GM12875 (cell line): ENCODE measurements around the gene CAMK1D.

Experiments used
- H3K4me3 ChIP-seq: one replicate; pipeline ENCODE4 v1.5.1; 2011; ENCODE audit warnings: low read depth, low read length, control low read depth
- CTCF ChIP-seq: IDR thresholded peaks from 2 replicates; pipeline ENCODE4 v1.5.1; 2011; ENCODE audit warnings: low read depth, mild to moderate bottlenecking, control low read depth, inconsistent platforms, low read length, moderate library complexity, borderline replicate concordance; ENCODE audit not compliant: insufficient read depth

The CAMK1D gene

GRCh38 chr10:12608761-12609160 lies 259.4 kb downstream of the CAMK1D start:
- no peak for TF ChIP-seq CTCF
- H3K4me3 ChIP-seq: no peak overlapping the region

GRCh38 chr10:12609435-12609834 lies 260.1 kb downstream of the CAMK1D start:
- no peak overlapping the region for H3K4me3 ChIP-seq
- TF ChIP-seq CTCF: no peak

- TF ChIP-seq CTCF: no peak
- H3K4me3 ChIP-seq: no peak overlapping the region
Observed at GRCh38 chr10:12613136-12613535, 263.8 kb downstream of the CAMK1D start.

GRCh38 chr10:12614177-12614995 lies 265.0 kb downstream of the CAMK1D start:
- H3K4me3 ChIP-seq: no peak overlapping the region
- no peak for TF ChIP-seq CTCF

- H3K4me3 ChIP-seq: no peak overlapping the region
- TF ChIP-seq CTCF: no peak
Observed at GRCh38 chr10:12615296-12616220, 266.2 kb downstream of the CAMK1D start.

GRCh38 chr10:12617191-12618175 lies 268.1 kb downstream of the CAMK1D start:
- no peak for TF ChIP-seq CTCF
- H3K4me3 ChIP-seq: no peak overlapping the region
